ENCODE measurements around the gene CCDC43.

CCDC43 gene

GRCh38 chr17:44666006-44666405 is 23.6 kb downstream of the CCDC43 start:
- DNase-seq (ENCODE audit: low read depth) = no peak
- no peak overlapping the region for H3K4me3 ChIP-seq (ENCODE audit: control insufficient read depth, low read depth, low read length)
- no peak for TF ChIP-seq CTCF (conservative IDR thresholded peaks at IDR 0.05; ENCODE audit: control insufficient read depth, insufficient read depth, low read depth, low read length)

GRCh38 chr17:44664867-44665266 is 24.7 kb downstream of the CCDC43 start:
- no peak for TF ChIP-seq CTCF (conservative IDR thresholded peaks at IDR 0.05; ENCODE audit: control insufficient read depth, insufficient read depth, low read depth, low read length)
- no peak overlapping the region for H3K4me3 ChIP-seq (ENCODE audit: control insufficient read depth, low read depth, low read length)
- DNase-seq (ENCODE audit: low read depth) = no peak

GRCh38 chr17:44663095-44663494 is 26.5 kb downstream of the CCDC43 start:
- DNase-seq (ENCODE audit: low read depth) = no peak
- TF ChIP-seq CTCF (conservative IDR thresholded peaks at IDR 0.05; ENCODE audit: control insufficient read depth, insufficient read depth, low read depth, low read length) = no peak
- no peak overlapping the region for H3K4me3 ChIP-seq (ENCODE audit: control insufficient read depth, low read depth, low read length)

- H3K4me3 ChIP-seq (ENCODE audit: control insufficient read depth, low read depth, low read length) = no peak overlapping the region
- DNase-seq (ENCODE audit: low read depth) = no peak
- no peak for TF ChIP-seq CTCF (conservative IDR thresholded peaks at IDR 0.05; ENCODE audit: control insufficient read depth, insufficient read depth, low read depth, low read length)
Observed at GRCh38 chr17:44661835-44662234, 27.7 kb downstream of the CCDC43 start.

- peak within 1 kb of the TSS; percentile 6 for H3K4me3 ChIP-seq (ENCODE audit: control insufficient read depth, low read depth, low read length)
- DNase-seq (ENCODE audit: low read depth) = peak; percentile 17
- no peak for TF ChIP-seq CTCF (conservative IDR thresholded peaks at IDR 0.05; ENCODE audit: control insufficient read depth, insufficient read depth, low read depth, low read length)
Observed at GRCh38 chr17:44655983-44656710, 33.4 kb downstream of the CCDC43 start, which contains the start of gene MEIOC. Gene MEIOC (plus strand): TSS chr17:44656468. CDS start chr17:44656614, 146 bp downstream.

- no peak overlapping the region for H3K4me3 ChIP-seq (ENCODE audit: control insufficient read depth, low read depth, low read length)
- no peak for DNase-seq (ENCODE audit: low read depth)
- no peak for TF ChIP-seq CTCF (conservative IDR thresholded peaks at IDR 0.05; ENCODE audit: control insufficient read depth, insufficient read depth, low read depth, low read length)
Observed at GRCh38 chr17:44653954-44654353, 35.6 kb downstream of the CCDC43 start.
